Ascending aorta (tissue), 2 donors: ENCODE results near the gene NAA40. TPM values are rescaled to one million over a fixed set of nuclear protein-coding genes. Genes with fewer than 3 reads are reported as not detected.

Source experiments
- DNase-seq, 2 donors: peaks; one replicate each; pipeline ENCODE4 v3.0.0-alpha.2; 2019; ENCODE audit warnings: low spot score in 2 of 2
- H3K27ac ChIP-seq, 2 donors: fragments of 200-600 bp; sonication (generic); one replicate each; pipeline ENCODE4 v1.5.1; 2016 to 2017; ENCODE audit warnings: mild to moderate bottlenecking in 1 of 2
- H3K27me3 ChIP-seq: fragments of 200-600 bp; sonication (generic); one replicate; pipeline ENCODE4 v1.5.1; 2017
- H3K36me3 ChIP-seq, 2 donors: fragments of 200-600 bp; sonication (generic); one replicate each; pipeline ENCODE4 v1.5.1; 2016
- H3K4me1 ChIP-seq, 2 donors: fragments of 200-600 bp; sonication (generic); one replicate each; pipeline ENCODE4 v1.5.1; 2016 to 2017; ENCODE audit warnings: mild to moderate bottlenecking in 1 of 2
- H3K4me3 ChIP-seq, 2 donors: fragments of 200-600 bp; sonication (generic); one replicate each; pipeline ENCODE4 v1.5.1; 2016 to 2017; ENCODE audit warnings: mild to moderate bottlenecking in 1 of 2
- H3K9me3 ChIP-seq, 2 donors: fragments of 200-600 bp; sonication (generic); one replicate each; pipeline ENCODE4 v1.5.1; 2016
- CTCF ChIP-seq, 3 experiments: fragments of 200-600 bp in 2 of 3; fragments of 450-650 bp in 1 of 3; sonication (generic) in 2 of 3; IDR thresholded peaks; one replicate each; pipeline ENCODE4 v1.5.1; 2016 to 2019; ENCODE audit warnings: antibody characterized with exemption in 3 of 3, mild to moderate bottlenecking in 1 of 3, moderate library complexity in 1 of 3
- intact Hi-C: fragments of 100-400 bp; cut with DNase I; formaldehyde crosslinking; loops from one replicate; pipeline ENCODE4 v1.15.1; 2023
- total RNA-seq: library from RNA; depleted of rRNA; stranded (reverse); fragments of >200 nt; gene quantifications from one replicate; pipeline ENCODE4 v1.1.0, GENCODE V29; 2016

NAA40 gene
- total RNA-seq, 1 donor from 2014 or later = 3.1 TPM

- no peaks in the 10 kb centered on the region for H3K27me3 ChIP-seq
- H3K9me3 ChIP-seq = no peaks in the 10 kb centered on the region
- peaks cover 11 to 28% of the 10 kb centered on the region in 2 donors for H3K4me1 ChIP-seq
- H3K36me3 ChIP-seq = no peaks in the 10 kb centered on the region
- no peak for DNase-seq
- intact Hi-C loops = no loop called here
- no peak overlapping the region for H3K4me3 ChIP-seq
- no peak overlapping the region for H3K27ac ChIP-seq
- TF ChIP-seq CTCF (IDR thresholded peaks at IDR 0.05) = no peak
Measured at GRCh38 chr11:64003807-64004589, 65.2 kb downstream of the NAA40 start.

GRCh38 chr11:64004590-64004984, 65.8 kb downstream of the NAA40 start:
- Histone ChIP-seq H3K27me3 (no peaks in the 10 kb centered on the region), H3K4me1 (peaks cover 8 to 22% of the 10 kb centered on the region in 2 donors), H3K4me3 (no peak overlapping the region), H3K27ac (no peak overlapping the region), H3K36me3 (no peaks in the 10 kb centered on the region), H3K9me3 (no peaks in the 10 kb centered on the region)
- intact Hi-C loops = no loop called here
- TF ChIP-seq CTCF (IDR thresholded peaks at IDR 0.05) = no peak
- no peak for DNase-seq

GRCh38 chr11:64005691-64006090, 66.9 kb downstream of the NAA40 start:
- no peak for TF ChIP-seq CTCF (IDR thresholded peaks at IDR 0.05)
- no peaks in the 10 kb centered on the region for H3K36me3 ChIP-seq
- no peaks in the 10 kb centered on the region for H3K27me3 ChIP-seq
- H3K27ac ChIP-seq = no peak overlapping the region
- H3K4me3 ChIP-seq = no peak overlapping the region
- peaks cover 4 to 13% of the 10 kb centered on the region in 2 donors for H3K4me1 ChIP-seq
- DNase-seq = no peak
- intact Hi-C loops = no loop called here
- no peaks in the 10 kb centered on the region for H3K9me3 ChIP-seq

- Histone ChIP-seq H3K9me3 (no peaks in the 10 kb centered on the region), H3K27me3 (no peaks in the 10 kb centered on the region), H3K4me3 (no peak overlapping the region), H3K27ac (no peak overlapping the region), H3K4me1 (peaks cover 0 to 10% of the 10 kb centered on the region in 2 donors), H3K36me3 (no peaks in the 10 kb centered on the region)
- no peak for DNase-seq
- TF ChIP-seq CTCF (IDR thresholded peaks at IDR 0.05) = no peak
- intact Hi-C loops = no loop called here
Measured at GRCh38 chr11:64006398-64006797, 67.6 kb downstream of the NAA40 start.

Other genes starting within 250 kb of the NAA40 start
- 34.7 TPM for gene ZFTA, start 170.2 kb upstream of the NAA40 start, total RNA-seq
- gene SPINDOC, start 125.5 kb upstream of the NAA40 start, total RNA-seq = 5.0 TPM
- 45.7 TPM for gene MARK2, start 99.9 kb upstream of the NAA40 start, total RNA-seq
- not detected for gene RCOR2, start 21.8 kb upstream of the NAA40 start, total RNA-seq
- gene COX8A, start 35.6 kb downstream of the NAA40 start, total RNA-seq = 520 TPM
- gene OTUB1, start 47.4 kb downstream of the NAA40 start, total RNA-seq = 89.4 TPM
- gene FLRT1, start 96.9 kb downstream of the NAA40 start, total RNA-seq = 10.3 TPM
- 26.5 TPM for gene MACROD1, start 227.1 kb downstream of the NAA40 start, total RNA-seq
- gene STIP1, start 247.2 kb downstream of the NAA40 start, total RNA-seq = 77.7 TPM